NB4 (cell line): ENCODE data around the gene TICRR.

ENCODE experiments used
- MYC ChIP-seq: IDR thresholded peaks from 2 replicates; pipeline ENCODE4 v1.6.1; 2011; ENCODE audit warnings: low read depth, low read length
- POLR2A ChIP-seq: IDR thresholded peaks from 2 replicates; pipeline ENCODE4 v1.6.1; 2011; ENCODE audit warnings: mild to moderate bottlenecking; ENCODE audit not compliant: insufficient read length; ENCODE audit errors: extremely low read depth
- TF ChIP-seq, protein P1 (sequence below): IDR thresholded peaks from 2 replicates; pipeline ENCODE4 v1.6.1; 2011; ENCODE audit warnings: low read depth, low read length
- TF ChIP-seq, protein P2 (sequence below): IDR thresholded peaks from one replicate; pipeline ENCODE4 v1.5.1; 2012; ENCODE audit warnings: low read depth, low read length

DNA sequence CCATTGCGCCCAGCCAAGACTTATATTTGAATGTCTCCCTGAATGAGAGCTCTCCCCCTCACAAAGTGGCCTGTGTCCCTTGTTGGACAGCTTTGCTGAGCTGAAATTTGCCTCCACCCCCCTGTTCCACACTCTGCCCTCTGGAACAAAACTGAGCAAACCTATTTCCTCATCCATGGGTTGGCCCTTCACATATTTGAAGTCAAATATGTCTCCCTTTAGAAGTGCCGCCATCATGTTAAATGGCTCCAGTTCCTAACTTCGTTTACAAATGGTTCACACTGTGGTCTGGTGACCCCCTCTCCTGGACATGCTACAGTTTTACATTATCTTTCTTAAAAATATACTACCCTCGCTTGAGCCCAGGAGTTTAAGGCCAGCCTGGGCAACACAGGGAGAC, 99.3 kb downstream of the TICRR start:
- TF ChIP-seq, protein P1, sequence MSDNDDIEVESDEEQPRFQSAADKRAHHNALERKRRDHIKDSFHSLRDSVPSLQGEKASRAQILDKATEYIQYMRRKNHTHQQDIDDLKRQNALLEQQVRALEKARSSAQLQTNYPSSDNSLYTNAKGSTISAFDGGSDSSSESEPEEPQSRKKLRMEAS: no peak
- TF ChIP-seq, protein P2, sequence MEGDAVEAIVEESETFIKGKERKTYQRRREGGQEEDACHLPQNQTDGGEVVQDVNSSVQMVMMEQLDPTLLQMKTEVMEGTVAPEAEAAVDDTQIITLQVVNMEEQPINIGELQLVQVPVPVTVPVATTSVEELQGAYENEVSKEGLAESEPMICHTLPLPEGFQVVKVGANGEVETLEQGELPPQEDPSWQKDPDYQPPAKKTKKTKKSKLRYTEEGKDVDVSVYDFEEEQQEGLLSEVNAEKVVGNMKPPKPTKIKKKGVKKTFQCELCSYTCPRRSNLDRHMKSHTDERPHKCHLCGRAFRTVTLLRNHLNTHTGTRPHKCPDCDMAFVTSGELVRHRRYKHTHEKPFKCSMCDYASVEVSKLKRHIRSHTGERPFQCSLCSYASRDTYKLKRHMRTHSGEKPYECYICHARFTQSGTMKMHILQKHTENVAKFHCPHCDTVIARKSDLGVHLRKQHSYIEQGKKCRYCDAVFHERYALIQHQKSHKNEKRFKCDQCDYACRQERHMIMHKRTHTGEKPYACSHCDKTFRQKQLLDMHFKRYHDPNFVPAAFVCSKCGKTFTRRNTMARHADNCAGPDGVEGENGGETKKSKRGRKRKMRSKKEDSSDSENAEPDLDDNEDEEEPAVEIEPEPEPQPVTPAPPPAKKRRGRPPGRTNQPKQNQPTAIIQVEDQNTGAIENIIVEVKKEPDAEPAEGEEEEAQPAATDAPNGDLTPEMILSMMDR: no peak
- no peak for TF ChIP-seq POLR2A
- TF ChIP-seq MYC: no peak
